ENCODE measurements around the gene CSNK1A1.
"Not testable (repeated sequence)": the region's sequence is repeated elsewhere in the genome, so short reads cannot be mapped to it uniquely, and the experiment has no call there.

The CSNK1A1 gene

GRCh38 chr5:149490599-149491485, 60.4 kb downstream of the CSNK1A1 start:
- no peak for DNase-seq (ENCODE audit: low read depth)

- DNase-seq (ENCODE audit: low read depth): no peak
Measured at GRCh38 chr5:149489605-149490037, 61.6 kb downstream of the CSNK1A1 start.

DNA sequence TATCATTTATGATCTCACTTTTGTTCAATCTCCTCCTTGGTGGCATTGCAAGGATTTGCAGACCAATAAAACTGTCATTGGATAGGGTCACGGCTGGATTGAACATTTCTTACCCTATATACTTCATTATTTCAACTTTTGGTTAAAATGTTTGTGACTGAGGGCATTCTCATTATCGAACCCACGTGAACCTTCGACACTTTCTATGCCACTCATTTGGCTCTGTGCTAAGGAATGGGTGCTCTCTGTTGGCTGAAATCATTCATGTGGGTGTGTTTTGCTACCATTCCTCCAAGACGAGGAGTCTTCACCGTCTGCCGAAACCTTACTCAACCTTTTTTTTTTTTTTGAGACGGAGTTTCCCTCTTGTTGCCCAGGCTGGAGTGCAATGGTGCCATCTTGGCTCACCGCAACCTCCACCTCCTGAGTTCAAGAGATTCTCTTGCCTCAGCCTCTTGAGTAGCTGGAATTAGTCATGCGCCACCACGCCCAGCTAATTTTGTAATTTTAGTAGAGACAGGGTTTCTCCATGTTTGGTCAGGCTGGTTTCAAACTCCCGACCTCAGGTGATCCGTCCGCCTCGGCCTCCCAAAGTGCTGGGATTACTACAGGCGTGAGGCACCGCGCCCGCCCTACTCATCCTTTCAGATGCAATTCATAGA, 62.5 kb downstream of the CSNK1A1 start:
- no peak for DNase-seq (ENCODE audit: low read depth)

GRCh38 chr5:149487672-149488071, 63.6 kb downstream of the CSNK1A1 start:
- DNase-seq (ENCODE audit: low read depth): no peak

GRCh38 chr5:149486726-149487635, 64.3 kb downstream of the CSNK1A1 start:
- DNase-seq (ENCODE audit: low read depth): no peak

DNA sequence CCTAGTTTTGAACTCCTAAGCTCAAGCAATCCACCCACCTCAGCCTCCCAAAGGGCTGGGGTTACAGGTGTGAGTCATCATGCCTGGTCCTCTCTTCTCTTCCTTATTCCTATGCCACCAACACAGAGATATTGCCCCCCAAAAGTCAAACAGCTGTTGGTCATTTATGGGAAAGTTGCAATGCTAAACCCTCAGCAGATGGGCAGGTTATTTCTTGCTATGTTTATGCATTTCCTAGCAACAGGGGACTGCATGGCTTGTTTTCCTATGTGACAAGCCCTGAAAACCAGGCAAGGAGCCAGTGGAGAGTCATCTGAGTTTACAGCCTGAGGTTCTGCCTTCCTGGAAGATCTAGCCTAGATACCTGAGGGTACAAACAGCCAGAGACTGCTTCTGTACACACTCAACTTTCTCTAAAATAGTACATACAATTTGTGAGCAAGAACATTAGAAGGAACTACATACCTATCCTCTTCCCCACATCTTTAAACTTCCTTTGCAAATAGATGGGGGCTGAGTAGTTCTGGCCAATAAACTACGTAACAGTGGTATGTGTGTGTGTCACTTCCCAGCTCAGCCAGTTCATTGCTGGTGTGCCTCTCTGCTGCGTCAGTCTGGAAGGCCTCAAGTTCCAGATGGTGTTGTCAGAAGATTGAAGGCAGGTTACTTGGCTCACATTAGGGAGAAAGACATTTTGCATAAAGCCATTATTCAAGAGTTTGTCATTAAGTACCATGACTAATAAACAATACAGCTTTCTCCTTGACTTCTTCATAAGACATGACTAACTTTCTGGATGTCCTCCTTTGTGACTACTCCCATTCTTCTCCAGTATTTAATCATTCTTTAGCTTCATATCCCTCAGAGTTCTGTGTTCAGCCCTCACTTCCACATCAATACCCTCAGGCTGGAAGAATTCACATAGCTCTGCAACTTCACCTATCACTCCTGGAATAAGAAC, 65.3 kb downstream of the CSNK1A1 start:
- DNase-seq (ENCODE audit: low read depth): peak; percentile 99

DNA sequence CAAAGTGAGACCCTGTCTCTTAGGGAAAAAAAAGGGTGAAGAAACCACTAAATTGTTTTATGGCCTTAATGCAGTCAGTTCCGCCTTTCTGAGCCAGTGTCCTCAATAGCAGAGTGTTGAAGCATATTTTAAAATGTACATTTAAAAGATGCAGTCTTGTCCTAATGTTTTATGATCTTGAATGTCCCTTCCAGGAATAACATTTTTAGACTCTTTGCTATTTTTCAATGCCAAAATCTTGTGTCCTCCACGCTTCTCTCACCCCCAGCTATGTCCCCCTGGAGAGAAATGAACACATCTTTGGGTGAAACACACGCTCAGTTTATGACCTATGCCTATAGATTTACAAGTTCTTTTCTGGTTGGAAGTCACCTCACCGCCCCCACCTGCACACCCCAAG, 69.8 kb downstream of the CSNK1A1 start:
- DNase-seq (ENCODE audit: low read depth): no peak

DNA sequence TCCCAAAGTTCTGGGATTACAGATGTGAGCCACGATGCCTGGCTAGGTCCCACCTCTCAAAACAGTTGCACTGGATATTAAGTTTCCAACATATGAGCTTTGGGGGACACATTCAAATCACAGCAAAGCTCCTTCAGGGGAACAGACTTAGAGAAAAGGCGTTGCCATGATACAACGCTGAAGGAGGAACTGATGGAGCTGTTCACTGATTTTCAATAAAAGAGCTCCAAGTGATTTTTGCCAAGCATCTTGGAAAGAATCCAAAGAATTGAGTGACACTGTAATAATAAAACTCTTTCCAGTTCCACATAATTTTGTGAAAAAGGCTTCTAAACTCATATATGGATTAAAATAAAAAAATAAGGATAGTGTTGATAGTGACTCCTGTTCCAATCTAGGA, 72.5 kb downstream of the CSNK1A1 start:
- DNase-seq (ENCODE audit: low read depth): no peak

DNA sequence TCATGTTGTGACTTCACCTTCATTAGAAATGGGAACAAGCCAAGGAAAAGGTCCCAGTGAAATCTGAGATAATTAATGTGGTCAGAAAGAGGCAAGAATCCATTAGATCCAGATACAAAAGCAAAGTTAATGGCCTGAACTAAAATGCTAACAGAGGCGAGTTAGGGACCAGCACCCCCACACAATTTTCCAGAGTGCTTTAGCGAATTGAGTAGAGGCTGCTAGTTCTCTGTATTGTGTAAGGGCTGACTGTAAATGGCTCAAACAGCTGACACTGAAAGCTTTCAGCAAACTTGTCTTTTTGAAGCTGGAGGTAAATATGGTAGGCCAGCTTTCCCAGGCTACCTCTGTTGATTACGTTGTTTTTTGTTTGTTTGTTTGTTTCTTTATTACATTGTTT, 75.5 kb downstream of the CSNK1A1 start:
- no peak for DNase-seq (ENCODE audit: low read depth)

DNA sequence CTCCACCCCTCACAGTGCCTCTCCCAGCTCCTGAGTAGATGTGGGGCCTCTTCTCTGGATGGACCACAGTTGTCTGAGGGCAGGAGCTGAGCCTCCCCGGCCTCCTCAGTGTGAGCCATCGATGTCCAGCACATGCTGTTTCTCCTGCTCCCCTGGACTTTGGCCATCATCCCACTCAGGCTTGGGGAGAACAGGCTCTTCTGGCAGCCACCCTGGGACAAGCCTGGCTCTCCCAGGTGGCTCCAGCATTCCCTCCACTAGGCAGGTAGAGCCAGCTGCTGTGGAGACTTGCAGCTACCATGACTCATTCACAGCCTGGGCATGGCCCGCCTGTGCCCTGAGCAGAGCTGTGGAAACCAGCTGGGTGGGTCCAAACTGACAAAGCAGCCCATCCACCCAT, 77.0 kb downstream of the CSNK1A1 start:
- DNase-seq (ENCODE audit: low read depth): no peak

DNA sequence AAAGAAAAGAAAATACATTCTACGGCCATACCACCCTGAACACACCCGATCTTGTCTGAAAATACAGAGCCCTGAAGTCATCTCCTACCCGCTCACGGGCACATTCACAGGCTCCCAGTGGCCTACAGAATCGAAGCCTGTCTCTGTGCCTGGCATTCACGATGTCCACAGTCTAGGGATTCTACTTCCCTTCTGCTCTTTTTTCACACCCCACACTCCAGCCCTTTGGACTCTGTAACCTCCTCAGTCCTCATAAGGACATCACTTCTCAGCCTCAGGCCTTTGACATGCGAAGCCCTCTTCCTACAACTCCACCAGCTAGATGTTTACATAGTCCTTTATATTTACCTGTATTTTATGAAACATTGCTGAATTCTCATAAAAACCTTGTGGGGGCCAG, 77.8 kb downstream of the CSNK1A1 start:
- no peak for DNase-seq (ENCODE audit: low read depth)

DNA sequence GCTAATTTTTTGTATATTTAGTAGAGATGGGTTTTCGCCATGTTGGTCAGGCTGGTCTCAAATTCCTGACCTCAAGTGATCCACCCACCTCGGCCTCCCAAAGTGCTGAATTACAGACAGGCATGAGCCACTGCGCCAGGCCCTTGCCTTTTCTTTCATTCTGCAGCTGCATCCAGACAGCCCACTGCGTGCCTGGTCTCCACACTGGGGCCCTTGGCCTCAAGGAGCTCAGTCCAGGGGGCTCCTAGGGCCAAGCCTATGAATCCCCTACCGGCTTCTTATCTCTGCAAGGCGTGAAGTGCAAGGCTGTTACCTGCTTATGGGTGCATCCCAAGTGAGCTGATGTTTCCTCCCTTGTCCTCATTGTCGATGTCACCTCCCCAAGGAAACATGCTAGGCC, 78.8 kb downstream of the CSNK1A1 start:
- DNase-seq (ENCODE audit: low read depth): no peak

- no peak for DNase-seq (ENCODE audit: low read depth)
Measured at GRCh38 chr5:149471406-149472183, 79.6 kb downstream of the CSNK1A1 start.

GRCh38 chr5:149470942-149471341, 80.3 kb downstream of the CSNK1A1 start:
- DNase-seq (ENCODE audit: low read depth): no peak

GRCh38 chr5:149466457-149466972, 84.7 kb downstream of the CSNK1A1 start:
- DNase-seq (ENCODE audit: low read depth): no peak

- DNase-seq (ENCODE audit: low read depth): no peak
Measured at GRCh38 chr5:149464796-149465489, 86.3 kb downstream of the CSNK1A1 start.

DNA sequence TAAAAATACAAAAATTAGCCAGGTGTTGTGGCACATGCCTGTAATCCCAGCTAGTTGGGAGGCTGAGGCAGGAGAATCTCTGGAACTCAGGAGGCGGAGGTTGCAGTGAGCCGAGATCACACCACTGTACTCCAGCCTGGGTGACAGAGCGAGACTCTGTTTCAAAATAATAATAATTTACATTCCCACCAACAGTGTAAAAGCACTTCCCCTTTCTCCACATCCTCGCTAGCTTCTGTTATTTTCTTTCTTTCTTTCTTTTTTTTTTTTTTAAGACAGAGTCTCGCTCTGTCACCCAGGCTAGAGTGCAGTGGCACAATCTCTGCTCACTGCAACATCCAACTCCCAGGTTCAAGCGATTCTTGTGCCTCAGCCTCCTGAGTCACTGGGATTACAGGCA, 89.3 kb downstream of the CSNK1A1 start:
- not testable (repeated sequence) for DNase-seq (ENCODE audit: low read depth)

GRCh38 chr5:149459891-149460290, 91.3 kb downstream of the CSNK1A1 start:
- no peak for DNase-seq (ENCODE audit: low read depth)

DNA sequence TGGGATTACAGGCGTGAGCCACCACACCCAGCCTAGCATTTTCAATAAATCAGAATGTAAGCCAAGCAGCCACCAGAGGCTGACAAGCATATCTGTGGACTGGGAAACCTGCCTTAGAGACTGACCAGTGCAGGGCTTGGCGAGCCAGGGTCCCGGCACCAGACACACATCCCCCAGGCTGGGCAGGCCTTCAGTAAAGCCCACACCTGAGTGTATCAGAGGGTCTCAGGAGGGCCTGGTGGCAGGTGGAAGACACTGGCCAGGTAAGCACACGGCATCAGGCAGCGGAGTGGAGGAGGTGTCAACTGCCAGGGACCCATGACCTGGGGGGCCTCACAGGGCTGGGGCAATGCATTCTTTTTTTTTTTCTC, 93.9 kb downstream of the CSNK1A1 start:
- DNase-seq (ENCODE audit: low read depth): no peak

Measured in HS-5 (cell line).